ENCODE data around the gene STXBP5L. TPM values are rescaled to one million over a fixed set of nuclear protein-coding genes. Genes with fewer than 3 reads are reported as not detected.
A peak's percentile ranks its signal among the peaks of the same experiment; 100 is the strongest.

The STXBP5L gene
- total and polyA plus RNA-seq, 10 of the 15 experiments (the other 5 are each of a cell fraction or from before 2014, with no cell fraction given) = under 0.01 to 0.08 (median 0.04) TPM; not detected in 6

DNA sequence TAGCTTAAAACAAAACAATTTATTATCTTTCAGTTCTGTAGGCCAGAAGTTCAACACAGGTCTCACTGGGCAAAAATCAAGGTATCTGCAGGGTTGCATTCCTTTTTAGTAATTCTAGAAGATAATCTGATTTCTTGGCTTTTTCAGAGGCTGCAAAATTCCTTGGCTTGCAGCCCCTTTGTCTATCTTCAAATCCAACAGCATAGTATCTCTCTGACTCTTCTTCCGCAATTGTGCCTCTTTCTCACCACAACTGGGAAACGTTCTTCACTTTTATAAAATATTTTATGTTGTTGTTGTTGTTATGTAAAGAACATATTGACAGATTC, 218.7 kb downstream of the STXBP5L start:
- no peaks in the 10 kb centered on the region for H3K4me1 ChIP-seq (ENCODE audit: control insufficient read depth, insufficient read depth, low read length)
- POLR2A ChIA-PET = no interaction called here
- no peak overlapping the region for H2AFZ ChIP-seq (ENCODE audit: control insufficient read depth, low read depth, low read length)
- no peak overlapping the region for H3K4me3 ChIP-seq
- RAD21 ChIA-PET (ENCODE audit: unreplicated experiment) = no interaction called here
- no peak for FAIRE-seq
- no peaks in the 10 kb centered on the region for H3K27me3 ChIP-seq (replicated peaks in 1 of 2; ENCODE audit: control insufficient read depth in 2 of 2, insufficient read depth in 2 of 2, low read length in 1 of 2)
- SMC1A ChIA-PET (ENCODE audit: uncharacterized antibody, unreplicated experiment) = no interaction called here
- no TSS peak for BruUV-seq (replicated peaks)
- no peak overlapping the region for H3K9ac ChIP-seq (ENCODE audit: control insufficient read depth, insufficient read depth, low read length)
- H3K27ac ChIP-seq (ENCODE audit: control insufficient read depth, insufficient read depth) = no peak overlapping the region
- CTCF ChIA-PET = no interaction called here
- no peak for ATAC-seq
- no peak for DNase-seq (ENCODE audit: low read depth, low spot score)
- H4K20me1 ChIP-seq (ENCODE audit: control insufficient read depth, insufficient read depth) = no peaks in the 10 kb centered on the region
- 25% methylated on average over 2 of the region's 2 CpGs for WGBS (ENCODE audit: insufficient coverage, insufficient replicate concordance, low lambda C conversion rate, missing lambda C conversion rate)
- TF ChIP-seq SMAD5 (IDR thresholded peaks at IDR 0.05; ENCODE audit: low read depth) (no peak), SUZ12 (IDR thresholded peaks at IDR 0.05; ENCODE audit: unreplicated experiment) (no peak), SIX5 (IDR thresholded peaks at IDR 0.05; ENCODE audit: low read depth, low read length, severe bottlenecking) (no peak)
- intact Hi-C loops (cut with micrococcal nuclease; ENCODE audit: unreplicated experiment) = no loop called here
- in situ Hi-C loops (cut with MboI) = no loop called here
- no peaks in the 10 kb centered on the region for H3K9me3 ChIP-seq (replicated peaks; ENCODE audit: control insufficient read depth, insufficient read depth, low read length)
- H3K79me2 ChIP-seq (ENCODE audit: control insufficient read depth, insufficient read depth, low read length) = no peaks in the 10 kb centered on the region
- H3K4me2 ChIP-seq (ENCODE audit: control insufficient read depth, insufficient read depth) = no peak overlapping the region
- no peaks in the 10 kb centered on the region for H3K36me3 ChIP-seq (ENCODE audit: control insufficient read depth in 2 of 2, insufficient read depth in 2 of 2, low read length in 1 of 2)

DNA sequence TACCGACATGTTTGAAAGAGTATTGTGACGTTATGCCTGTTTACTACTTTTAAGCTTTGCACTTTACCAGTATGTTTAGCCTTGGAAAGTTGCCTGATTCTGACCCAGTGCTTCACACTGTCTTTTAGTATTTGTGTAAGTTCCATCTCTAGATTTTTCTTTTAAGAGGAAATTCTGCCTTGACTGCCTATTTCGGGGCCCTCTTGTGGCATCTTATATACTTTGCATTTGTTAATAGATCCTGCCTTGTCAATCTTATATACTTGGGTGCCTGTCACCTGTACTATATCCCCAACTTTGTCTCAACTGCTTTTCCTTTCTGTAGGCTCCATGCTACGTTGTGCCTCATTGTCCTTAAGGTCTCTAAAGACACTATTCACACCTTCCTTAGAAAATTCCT, 244.6 kb downstream of the STXBP5L start:
- H4K20me1 ChIP-seq (ENCODE audit: control insufficient read depth, insufficient read depth) = no peaks in the 10 kb centered on the region
- ChIA-PET POLR2A (no interaction called here), CTCF (no interaction called here), RAD21 (ENCODE audit: unreplicated experiment) (no interaction called here), SMC1A (ENCODE audit: uncharacterized antibody, unreplicated experiment) (no interaction called here)
- ATAC-seq (peak; percentile 27; the same call in 1 of the 3 replicates), FAIRE-seq (no peak), DNase-seq (ENCODE audit: low read depth, low spot score) (no peak)
- H3K27ac ChIP-seq (ENCODE audit: control insufficient read depth, insufficient read depth) = no peak overlapping the region
- 45% methylated on average over 4 of the region's 4 CpGs for WGBS (ENCODE audit: insufficient coverage, insufficient replicate concordance, low lambda C conversion rate, missing lambda C conversion rate)
- H3K4me2 ChIP-seq (ENCODE audit: control insufficient read depth, insufficient read depth) = no peak overlapping the region
- intact Hi-C loops (cut with micrococcal nuclease; ENCODE audit: unreplicated experiment) = no loop called here
- H3K4me1 ChIP-seq (ENCODE audit: control insufficient read depth, insufficient read depth, low read length) = no peaks in the 10 kb centered on the region
- H2AFZ ChIP-seq (ENCODE audit: control insufficient read depth, low read depth, low read length) = no peak overlapping the region
- no peak overlapping the region for H3K4me3 ChIP-seq
- H3K79me2 ChIP-seq (ENCODE audit: control insufficient read depth, insufficient read depth, low read length) = no peaks in the 10 kb centered on the region
- no peaks in the 10 kb centered on the region for H3K27me3 ChIP-seq (replicated peaks in 1 of 2; ENCODE audit: control insufficient read depth in 2 of 2, insufficient read depth in 2 of 2, low read length in 1 of 2)
- TF ChIP-seq, protein P1, sequence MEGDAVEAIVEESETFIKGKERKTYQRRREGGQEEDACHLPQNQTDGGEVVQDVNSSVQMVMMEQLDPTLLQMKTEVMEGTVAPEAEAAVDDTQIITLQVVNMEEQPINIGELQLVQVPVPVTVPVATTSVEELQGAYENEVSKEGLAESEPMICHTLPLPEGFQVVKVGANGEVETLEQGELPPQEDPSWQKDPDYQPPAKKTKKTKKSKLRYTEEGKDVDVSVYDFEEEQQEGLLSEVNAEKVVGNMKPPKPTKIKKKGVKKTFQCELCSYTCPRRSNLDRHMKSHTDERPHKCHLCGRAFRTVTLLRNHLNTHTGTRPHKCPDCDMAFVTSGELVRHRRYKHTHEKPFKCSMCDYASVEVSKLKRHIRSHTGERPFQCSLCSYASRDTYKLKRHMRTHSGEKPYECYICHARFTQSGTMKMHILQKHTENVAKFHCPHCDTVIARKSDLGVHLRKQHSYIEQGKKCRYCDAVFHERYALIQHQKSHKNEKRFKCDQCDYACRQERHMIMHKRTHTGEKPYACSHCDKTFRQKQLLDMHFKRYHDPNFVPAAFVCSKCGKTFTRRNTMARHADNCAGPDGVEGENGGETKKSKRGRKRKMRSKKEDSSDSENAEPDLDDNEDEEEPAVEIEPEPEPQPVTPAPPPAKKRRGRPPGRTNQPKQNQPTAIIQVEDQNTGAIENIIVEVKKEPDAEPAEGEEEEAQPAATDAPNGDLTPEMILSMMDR (IDR thresholded peaks at IDR 0.05 in 2 of 3, conservative IDR thresholded peaks at IDR 0.05 in 1 of 3; ENCODE audit: control insufficient read depth in 2 of 3, extremely low read depth in 1 of 3, insufficient read depth in 1 of 3, low read depth in 3 of 3, low read length in 3 of 3) = 0 out of 6 replicates have a peak, but pooled peaks of 1 of the 3 experiments have one; percentile 4
- TF ChIP-seq, protein P2, sequence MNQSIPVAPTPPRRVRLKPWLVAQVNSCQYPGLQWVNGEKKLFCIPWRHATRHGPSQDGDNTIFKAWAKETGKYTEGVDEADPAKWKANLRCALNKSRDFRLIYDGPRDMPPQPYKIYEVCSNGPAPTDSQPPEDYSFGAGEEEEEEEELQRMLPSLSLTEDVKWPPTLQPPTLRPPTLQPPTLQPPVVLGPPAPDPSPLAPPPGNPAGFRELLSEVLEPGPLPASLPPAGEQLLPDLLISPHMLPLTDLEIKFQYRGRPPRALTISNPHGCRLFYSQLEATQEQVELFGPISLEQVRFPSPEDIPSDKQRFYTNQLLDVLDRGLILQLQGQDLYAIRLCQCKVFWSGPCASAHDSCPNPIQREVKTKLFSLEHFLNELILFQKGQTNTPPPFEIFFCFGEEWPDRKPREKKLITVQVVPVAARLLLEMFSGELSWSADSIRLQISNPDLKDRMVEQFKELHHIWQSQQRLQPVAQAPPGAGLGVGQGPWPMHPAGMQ (IDR thresholded peaks at IDR 0.05; ENCODE audit: borderline replicate concordance) = no peak
- no peak for TF ChIP-seq FOS (IDR thresholded peaks at IDR 0.05; ENCODE audit: borderline replicate concordance, extremely low read depth, insufficient read length)
- TF ChIP-seq RELA (IDR thresholded peaks at IDR 0.05; ENCODE audit: borderline replicate concordance, partially characterized antibody) = no peak
- in situ Hi-C loops (cut with MboI) = no loop called here
- H3K36me3 ChIP-seq (ENCODE audit: control insufficient read depth in 2 of 2, insufficient read depth in 2 of 2, low read length in 1 of 2) = no peaks in the 10 kb centered on the region
- H3K9ac ChIP-seq (ENCODE audit: control insufficient read depth, insufficient read depth, low read length) = no peak overlapping the region
- BruUV-seq (replicated peaks) = no TSS peak
- no peaks in the 10 kb centered on the region for H3K9me3 ChIP-seq (replicated peaks; ENCODE audit: control insufficient read depth, insufficient read depth, low read length)
